Central memory CD4-positive, alpha-beta T cell (primary cell): ENCODE measurements around the gene NFATC1.

Experiments
- DNase-seq: peaks from one replicate; pipeline ENCODE4 v3.0.0; 2022

The NFATC1 gene

GRCh38 chr18:79525556-79526467, 130.1 kb downstream of the NFATC1 start:
- no peak for DNase-seq

DNA sequence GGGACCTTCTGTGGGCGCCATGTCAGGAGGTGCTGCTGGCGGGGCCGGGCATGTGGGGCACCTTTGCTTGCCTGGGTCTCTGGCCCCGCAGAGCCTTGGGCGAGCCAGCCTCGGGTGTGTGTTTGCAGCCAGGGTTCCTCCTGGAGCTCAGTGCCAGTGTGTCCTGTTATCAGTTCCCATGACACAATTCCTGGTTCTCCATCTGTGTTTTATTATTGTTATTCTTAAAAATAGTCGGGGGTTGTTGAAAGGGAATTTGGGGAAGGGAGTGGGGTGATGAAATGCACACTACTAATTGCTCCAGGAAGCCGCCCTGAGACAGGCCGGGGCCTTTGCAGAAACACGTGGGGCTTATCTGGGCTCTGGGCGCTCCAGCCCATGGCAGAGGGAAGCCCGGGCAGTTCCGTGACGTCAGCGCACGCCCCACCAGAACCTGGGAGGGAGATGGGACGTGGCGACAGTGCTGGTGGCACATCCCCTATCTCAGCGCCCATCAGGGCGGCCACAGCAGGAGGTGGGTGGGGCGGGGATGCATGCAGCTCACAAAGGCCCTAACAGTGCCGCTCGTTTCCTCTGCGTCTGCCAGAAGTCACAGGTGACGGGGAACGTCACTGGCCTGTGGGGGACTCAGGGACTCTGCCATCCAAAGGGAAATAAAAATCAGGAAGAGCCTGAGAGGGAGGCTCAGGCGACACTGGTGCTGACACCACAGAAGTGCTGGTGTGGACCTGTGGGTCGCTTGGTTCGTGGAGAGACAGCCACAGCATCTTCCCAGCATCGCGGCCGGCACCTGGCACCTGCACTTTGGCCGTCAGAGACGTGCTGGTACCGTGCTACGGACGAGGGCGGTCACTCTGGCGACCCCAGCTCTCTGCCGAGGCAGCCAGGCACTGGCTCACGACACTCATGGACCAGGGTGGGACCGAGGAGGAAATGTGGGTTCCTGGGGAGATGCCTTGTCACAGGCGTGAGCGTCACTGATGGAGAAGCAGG, 131.0 kb downstream of the NFATC1 start:
- no peak for DNase-seq

DNA sequence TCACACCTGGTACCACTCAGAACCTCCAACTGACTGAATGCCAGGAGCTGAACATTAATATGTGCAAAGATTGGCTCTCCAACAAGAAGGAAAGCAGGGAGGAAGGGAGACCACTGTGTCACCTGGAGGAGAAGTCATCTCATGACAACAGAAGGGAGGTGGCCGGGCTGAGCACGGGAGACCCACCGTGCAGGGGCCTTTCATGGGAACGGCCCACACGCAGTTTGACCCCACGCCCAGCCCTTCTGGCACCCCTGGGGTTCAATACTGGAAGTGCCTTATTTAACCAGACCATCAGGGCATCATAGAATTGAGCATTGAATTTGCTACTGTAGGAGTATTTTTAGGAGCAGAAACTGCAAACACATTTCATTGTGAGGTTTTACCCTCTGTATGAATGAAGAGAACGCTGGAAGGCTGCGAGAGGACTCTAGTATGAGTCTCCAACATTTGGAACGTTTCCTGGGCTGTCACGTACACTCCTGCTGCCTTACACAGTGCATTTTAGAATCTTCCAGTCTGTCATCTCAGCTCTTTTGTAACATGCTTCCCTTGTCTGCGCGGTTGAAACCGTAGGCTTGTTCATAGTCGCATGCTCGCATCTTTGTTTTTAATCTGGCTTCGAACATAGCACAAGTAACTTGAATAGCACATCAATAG, 132.1 kb downstream of the NFATC1 start:
- DNase-seq = no peak

DNA sequence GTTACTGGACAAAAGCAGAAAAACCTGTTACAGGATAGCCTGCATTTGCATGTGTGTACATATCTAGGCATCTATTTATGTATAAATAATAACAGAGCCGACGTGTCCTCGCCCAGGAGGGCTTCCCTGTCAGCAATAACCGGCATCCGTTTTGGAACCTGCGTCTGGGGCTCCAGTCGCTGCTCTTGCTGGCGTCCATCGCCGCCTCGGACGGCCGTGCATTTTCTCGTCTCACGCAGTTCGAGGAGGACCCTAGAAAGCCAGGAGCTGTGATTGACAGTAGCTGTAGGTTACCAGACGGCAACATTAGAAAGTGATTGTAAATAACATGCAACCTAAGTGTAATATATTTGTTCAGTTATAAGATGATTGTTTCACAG, 132.6 kb downstream of the NFATC1 start:
- no peak for DNase-seq

- DNase-seq = peak; percentile 67
Observed at GRCh38 chr18:79528846-79529245, 133.1 kb downstream of the NFATC1 start.

- no peak for DNase-seq
Observed at GRCh38 chr18:79529296-79529695, 133.6 kb downstream of the NFATC1 start.

- DNase-seq = no peak
Observed at GRCh38 chr18:79529991-79530390, 134.3 kb downstream of the NFATC1 start.

DNA sequence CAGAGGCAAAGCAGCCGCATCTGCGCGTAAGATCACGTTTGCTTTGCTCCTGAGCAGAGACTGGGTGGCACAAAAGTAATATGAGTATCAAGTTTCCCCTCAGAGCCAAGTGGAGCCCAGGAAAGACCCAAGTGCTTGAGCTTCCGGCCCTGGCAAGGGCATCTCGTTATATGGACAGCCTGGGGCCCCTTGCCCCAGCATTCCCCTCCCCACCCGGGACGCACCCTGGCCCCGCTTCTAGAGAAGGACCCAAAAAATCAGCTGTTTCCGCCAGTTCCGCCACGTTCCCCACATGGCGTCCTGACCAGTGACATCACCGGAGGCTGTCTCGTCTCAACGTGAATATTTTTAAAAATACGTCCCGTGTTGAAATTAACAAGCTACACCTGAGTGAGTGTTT, 135.1 kb downstream of the NFATC1 start:
- no peak for DNase-seq

GRCh38 chr18:79531386-79531785, 135.7 kb downstream of the NFATC1 start:
- DNase-seq = no peak

DNA sequence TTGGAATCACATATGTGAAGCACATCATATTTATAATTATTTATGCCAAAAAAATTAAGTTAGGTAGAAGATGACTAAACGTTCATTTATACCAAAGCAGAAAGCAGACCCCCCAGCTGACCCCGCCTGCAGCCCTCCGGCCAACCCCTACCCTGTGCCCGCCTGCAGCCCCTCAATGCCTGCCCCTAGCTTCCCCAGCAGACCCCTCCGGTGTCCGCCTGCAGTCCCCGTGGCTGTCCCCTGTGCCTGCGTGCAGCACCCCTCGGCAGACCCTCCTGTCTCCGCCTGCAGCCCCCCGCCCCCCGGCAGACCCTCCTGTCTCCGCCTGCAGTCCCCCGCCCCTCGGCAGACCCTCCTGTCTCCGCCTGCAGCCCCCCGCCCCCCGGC, 136.2 kb downstream of the NFATC1 start:
- DNase-seq = no peak

GRCh38 chr18:79532313-79533007, 136.7 kb downstream of the NFATC1 start:
- no peak for DNase-seq

DNA sequence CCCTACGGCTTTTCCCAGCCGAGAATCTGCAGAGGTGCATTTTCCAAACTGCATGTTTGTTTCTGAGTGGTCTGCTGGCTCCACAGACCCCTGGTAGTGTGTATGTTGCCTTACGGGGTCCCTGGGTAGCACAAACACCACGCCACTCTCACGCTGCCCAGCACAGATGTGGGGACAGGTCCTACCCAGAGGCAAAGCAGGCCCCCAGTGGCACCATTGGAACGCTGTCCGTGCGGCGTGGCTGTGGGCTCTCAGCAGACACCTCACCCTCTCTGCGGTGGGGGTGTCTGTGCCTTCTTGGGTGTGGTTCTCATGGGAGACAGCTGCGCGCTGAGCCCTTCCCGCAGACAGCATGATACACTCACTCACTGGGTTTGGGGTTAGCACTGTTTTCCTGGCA, 137.4 kb downstream of the NFATC1 start:
- no peak for DNase-seq

- no peak for DNase-seq
Observed at GRCh38 chr18:79533591-79533990, 137.9 kb downstream of the NFATC1 start.

GRCh38 chr18:79534356-79534755, 138.6 kb downstream of the NFATC1 start:
- no peak for DNase-seq

DNA sequence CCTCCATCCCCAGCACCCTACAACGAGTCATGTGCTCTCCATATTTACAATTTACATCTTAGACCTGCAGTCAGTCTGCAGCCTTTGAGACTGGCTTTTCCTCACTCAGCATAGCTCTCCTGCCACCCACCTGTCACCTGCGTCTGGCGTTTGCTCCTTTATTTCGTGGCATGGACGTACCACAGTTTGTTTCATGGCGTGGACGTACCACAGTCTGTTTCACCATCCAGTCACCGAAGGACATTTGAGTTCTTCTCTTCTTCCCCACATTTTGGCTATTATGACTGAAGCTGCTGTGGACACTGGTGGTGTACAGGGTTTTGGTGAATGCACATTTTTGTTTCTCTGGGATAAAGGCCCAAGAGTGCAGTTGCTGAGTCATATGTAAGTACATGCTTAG, 142.0 kb downstream of the NFATC1 start:
- DNase-seq = no peak

DNA sequence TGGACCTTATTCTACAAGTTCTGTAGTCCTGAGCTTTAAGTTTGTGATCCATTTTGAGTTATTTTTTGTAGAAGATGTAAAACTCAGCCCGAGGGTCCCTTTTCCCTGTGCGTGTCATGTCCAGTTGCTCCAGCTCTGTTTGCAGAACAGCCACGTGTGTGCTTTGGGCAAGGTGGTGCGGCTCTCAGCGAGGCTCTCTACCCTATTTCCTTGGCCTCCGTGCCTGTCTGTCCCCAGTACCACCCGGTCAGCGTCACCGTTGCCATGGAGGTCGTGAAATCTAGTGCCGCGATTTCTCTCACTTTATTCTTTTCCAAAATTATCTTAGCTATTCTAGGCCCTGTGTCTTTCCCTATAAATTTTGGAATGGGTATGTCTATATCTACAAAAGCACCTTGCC, 142.9 kb downstream of the NFATC1 start:
- no peak for DNase-seq

DNA sequence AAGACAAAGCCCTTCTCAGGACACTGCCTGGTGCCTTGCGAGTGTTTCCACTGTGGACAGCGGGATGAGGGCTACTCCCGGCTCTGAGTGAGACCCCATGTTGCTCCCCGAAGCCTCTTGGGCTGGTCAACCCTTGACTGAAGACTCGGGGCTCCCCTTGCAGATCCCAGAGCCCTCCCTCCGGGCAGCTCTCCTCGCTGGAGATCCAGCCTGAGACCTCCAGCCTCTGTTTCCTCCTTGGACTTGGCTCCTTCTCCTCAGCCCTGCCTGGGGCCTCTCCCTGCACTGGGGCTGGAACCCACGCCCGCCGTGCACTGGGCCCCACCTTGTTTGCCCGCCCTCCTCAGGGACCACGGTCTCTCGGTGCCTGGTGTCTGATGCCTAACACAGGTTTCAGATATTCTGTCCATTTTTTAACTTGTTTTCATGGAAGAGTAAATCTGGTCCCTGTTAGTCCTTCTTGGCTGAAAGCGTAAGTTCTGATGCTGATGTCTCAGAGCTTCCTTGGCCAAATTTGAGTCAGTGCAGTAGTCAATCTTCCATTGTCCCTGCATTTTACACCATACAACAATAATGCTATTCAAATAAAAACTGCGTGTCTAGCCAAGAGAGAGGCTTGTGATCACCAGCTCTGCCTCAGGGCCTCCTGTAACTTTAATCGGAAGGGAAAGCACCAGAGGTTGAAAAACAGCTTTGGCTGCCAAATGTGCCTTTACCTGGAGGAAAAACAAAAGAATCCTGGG, 144.6 kb downstream of the NFATC1 start:
- no peak for DNase-seq

- DNase-seq = no peak
Observed at GRCh38 chr18:79540904-79541282, 145.2 kb downstream of the NFATC1 start.

- DNase-seq = no peak
Observed at GRCh38 chr18:79542213-79542612, 146.5 kb downstream of the NFATC1 start.

DNA sequence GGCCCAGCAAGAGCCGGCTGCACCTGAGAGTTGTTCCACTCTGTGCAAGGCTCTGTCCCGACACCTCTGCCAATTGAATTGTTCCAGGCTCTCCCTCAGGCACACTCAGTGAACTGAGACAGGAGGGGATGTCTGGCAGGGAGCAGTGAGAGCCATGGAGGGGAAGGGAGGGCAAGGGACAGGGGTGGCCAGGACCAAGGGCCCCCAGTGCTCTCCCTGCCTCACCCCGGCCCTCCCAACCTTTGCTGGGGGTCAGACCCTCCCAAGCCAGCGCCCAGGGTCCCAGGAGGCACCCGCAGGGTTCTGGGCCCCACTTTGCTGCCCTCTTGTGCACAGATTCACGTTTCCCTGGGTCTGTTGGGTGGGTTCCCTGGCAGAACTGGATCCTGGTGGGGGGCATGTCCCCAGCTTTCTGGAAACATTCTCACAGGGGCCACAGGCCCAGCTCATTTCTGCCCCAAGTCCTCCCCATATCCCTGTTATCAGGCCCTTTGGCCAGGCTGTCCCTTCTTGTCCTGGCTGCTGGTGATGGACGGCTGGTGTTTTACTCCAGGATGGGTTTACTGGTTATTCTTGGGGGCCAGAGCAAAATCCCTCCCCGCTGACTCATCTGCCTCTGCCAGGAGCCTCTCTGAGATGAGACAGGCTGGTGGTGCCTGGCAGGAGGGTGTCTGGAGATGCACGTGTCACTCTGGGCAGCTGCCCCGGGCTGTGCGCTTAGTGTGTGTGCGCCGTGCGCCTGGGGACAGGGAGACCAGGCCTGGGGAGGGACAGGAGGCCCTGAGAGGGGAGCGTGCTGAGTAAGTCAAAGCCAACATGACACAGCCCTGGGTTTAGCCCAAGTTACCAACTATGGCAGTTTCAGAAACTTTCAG, 147.4 kb downstream of the NFATC1 start:
- no peak for DNase-seq
